ENCODE measurements around the gene TRIM71. TPM values are rescaled to one million over a fixed set of nuclear protein-coding genes. Genes with fewer than 3 reads are reported as not detected.

Gene TRIM71
- total and polyA plus RNA-seq, 8 donors: under 0.01 to 2.8 (median 0.12) TPM; not detected in 3

GRCh38 chr3:32868719-32869512 lies 51.1 kb downstream of the TRIM71 start:
- Histone ChIP-seq H3K4me1 (peaks cover 16 to 31% (median 27%) of the 10 kb centered on the region in 4 donors), H3K36me3 (no peaks in the 10 kb centered on the region), H3K4me3 (no peak overlapping the region), H3K27ac (no peak overlapping the region), H3K27me3 (no peaks in the 10 kb centered on the region), H3K9me3 (no peaks in the 10 kb centered on the region)
- intact Hi-C loops (cut with DNase I; ENCODE audit: low total_unique reads): no loop called here
- TF ChIP-seq EP300 (IDR thresholded peaks at IDR 0.05): no peak
- TF ChIP-seq, protein P1, sequence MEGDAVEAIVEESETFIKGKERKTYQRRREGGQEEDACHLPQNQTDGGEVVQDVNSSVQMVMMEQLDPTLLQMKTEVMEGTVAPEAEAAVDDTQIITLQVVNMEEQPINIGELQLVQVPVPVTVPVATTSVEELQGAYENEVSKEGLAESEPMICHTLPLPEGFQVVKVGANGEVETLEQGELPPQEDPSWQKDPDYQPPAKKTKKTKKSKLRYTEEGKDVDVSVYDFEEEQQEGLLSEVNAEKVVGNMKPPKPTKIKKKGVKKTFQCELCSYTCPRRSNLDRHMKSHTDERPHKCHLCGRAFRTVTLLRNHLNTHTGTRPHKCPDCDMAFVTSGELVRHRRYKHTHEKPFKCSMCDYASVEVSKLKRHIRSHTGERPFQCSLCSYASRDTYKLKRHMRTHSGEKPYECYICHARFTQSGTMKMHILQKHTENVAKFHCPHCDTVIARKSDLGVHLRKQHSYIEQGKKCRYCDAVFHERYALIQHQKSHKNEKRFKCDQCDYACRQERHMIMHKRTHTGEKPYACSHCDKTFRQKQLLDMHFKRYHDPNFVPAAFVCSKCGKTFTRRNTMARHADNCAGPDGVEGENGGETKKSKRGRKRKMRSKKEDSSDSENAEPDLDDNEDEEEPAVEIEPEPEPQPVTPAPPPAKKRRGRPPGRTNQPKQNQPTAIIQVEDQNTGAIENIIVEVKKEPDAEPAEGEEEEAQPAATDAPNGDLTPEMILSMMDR (IDR thresholded peaks at IDR 0.05): no peak
- no peak for TF ChIP-seq POLR2AphosphoS5 (IDR thresholded peaks at IDR 0.05)
- no peak for TF ChIP-seq POLR2A (IDR thresholded peaks at IDR 0.05)
- WGBS, 5 donors: 70 to 85% (median 78%) methylated on average over 7 of the region's 7 CpGs
- DNase-seq: no peak

- peaks cover 16 to 35% (median 29%) of the 10 kb centered on the region in 4 donors for H3K4me1 ChIP-seq
- H3K9me3 ChIP-seq: no peaks in the 10 kb centered on the region
- H3K27ac ChIP-seq: no peak overlapping the region
- no peak for TF ChIP-seq EP300 (IDR thresholded peaks at IDR 0.05)
- no peak for TF ChIP-seq POLR2A (IDR thresholded peaks at IDR 0.05)
- no peak for TF ChIP-seq POLR2AphosphoS5 (IDR thresholded peaks at IDR 0.05)
- TF ChIP-seq, protein P1 (IDR thresholded peaks at IDR 0.05): no peak
- WGBS, 5 donors: 79 to 90% (median 82%) methylated on average over 15 of the region's 15 CpGs
- H3K4me3 ChIP-seq: no peak overlapping the region
- DNase-seq: no peak
- no peaks in the 10 kb centered on the region for H3K36me3 ChIP-seq
- intact Hi-C loops (cut with DNase I; ENCODE audit: low total_unique reads): no loop called here
- no peaks in the 10 kb centered on the region for H3K27me3 ChIP-seq
These were observed 51.8 kb downstream of the TRIM71 start for GRCh38 chr3:32869513-32870047.

DNA sequence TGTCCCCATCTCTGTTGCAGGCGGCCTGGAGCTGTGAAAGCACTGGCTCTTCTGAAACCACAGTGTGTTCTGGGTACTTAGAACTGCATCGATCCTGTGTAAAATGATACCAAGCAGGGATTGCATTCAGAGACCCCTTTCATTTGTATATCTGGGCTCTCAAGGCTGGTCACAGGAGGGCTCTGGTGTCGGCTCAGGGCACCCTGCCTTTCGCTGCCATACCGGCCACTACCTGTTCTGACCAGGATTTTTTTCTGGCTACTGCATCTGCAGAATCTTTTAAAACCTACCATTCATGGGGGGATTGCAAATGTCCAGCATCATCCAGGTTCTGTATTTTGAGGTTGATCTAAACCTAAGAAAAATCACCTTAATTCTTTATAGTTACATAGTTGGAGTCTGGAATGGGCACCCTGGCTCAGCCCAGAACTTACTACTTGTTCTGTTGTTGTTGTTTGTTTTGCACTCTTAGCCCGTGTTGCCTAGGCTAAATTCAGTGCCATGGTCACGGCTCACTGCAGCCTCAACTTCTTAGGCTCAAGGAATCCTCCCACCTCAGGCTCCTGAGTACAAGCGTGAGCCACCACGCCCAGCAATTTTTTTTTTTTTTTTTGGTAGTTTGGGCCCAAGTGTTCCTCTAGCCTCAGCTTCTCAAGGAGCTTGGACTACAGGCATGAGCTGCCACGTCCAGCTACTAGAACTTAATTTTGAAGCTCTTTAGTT lies 52.7 kb downstream of the TRIM71 start:
- Histone ChIP-seq H3K36me3 (no peaks in the 10 kb centered on the region), H3K4me1 (peaks cover 16 to 28% (median 23%) of the 10 kb centered on the region in 4 donors), H3K27ac (no peak overlapping the region), H3K9me3 (no peaks in the 10 kb centered on the region), H3K27me3 (no peaks in the 10 kb centered on the region), H3K4me3 (no peak overlapping the region)
- 84 to 89% (median 87%) methylated on average over 10 of the region's 10 CpGs for WGBS, 5 donors
- no peak for DNase-seq
- TF ChIP-seq POLR2AphosphoS5 (IDR thresholded peaks at IDR 0.05) (no peak), EP300 (IDR thresholded peaks at IDR 0.05) (no peak), POLR2A (IDR thresholded peaks at IDR 0.05) (no peak)
- TF ChIP-seq, protein P1 (IDR thresholded peaks at IDR 0.05): no peak
- intact Hi-C loops (cut with DNase I; ENCODE audit: low total_unique reads): no loop called here

DNA sequence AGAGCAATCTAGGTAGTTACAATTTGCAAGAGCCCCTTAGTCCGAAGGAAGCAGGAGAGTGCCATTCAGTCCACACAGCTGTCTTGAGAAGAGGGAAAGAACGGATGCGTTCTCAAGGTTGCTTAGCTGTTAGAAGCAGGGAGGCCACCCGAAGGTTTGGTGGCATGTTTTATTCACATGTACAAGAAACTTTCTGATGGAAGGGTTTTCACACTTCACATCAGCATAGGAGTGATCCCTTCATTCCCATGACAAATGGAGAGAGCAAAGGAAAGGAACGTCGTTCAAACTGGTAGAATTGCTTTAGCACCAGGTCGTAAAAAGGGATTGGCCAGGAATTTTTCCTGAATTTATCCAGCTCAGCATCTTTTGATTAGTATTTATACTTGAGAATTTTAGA lies 53.5 kb downstream of the TRIM71 start:
- 90 to 96% (median 91%) methylated on average over 7 of the region's 7 CpGs for WGBS, 5 donors
- TF ChIP-seq EP300 (IDR thresholded peaks at IDR 0.05) (no peak), POLR2AphosphoS5 (IDR thresholded peaks at IDR 0.05) (no peak), POLR2A (IDR thresholded peaks at IDR 0.05) (no peak)
- TF ChIP-seq, protein P1 (IDR thresholded peaks at IDR 0.05): no peak
- peak overlapping the region in 1 of 5 donors; percentile 64 for H3K27ac ChIP-seq
- intact Hi-C loops (cut with DNase I; ENCODE audit: low total_unique reads): no loop called here
- DNase-seq: no peak
- H3K4me1 ChIP-seq: peaks cover 16 to 23% (median 22%) of the 10 kb centered on the region in 4 donors
- H3K9me3 ChIP-seq: no peaks in the 10 kb centered on the region
- H3K27me3 ChIP-seq: no peaks in the 10 kb centered on the region
- H3K4me3 ChIP-seq: no peak overlapping the region
- no peaks in the 10 kb centered on the region for H3K36me3 ChIP-seq
